AG08395 (cell line): ENCODE data around the gene MLLT3.

Experiments used
- DNase-seq: peaks from one replicate; pipeline ENCODE4 v3.0.0; 2012; ENCODE audit warnings: mixed read lengths, low spot score

MLLT3 gene

GRCh38 chr9:20625003-20625349 lies 2.7 kb upstream of the MLLT3 start:
- DNase-seq, result no peak

GRCh38 chr9:20624201-20625002 lies 2.1 kb upstream of the MLLT3 start:
- peak; percentile 48 for DNase-seq

- DNase-seq, result no peak
Measured at GRCh38 chr9:20623748-20624124, 1.4 kb upstream of the MLLT3 start.

DNA sequence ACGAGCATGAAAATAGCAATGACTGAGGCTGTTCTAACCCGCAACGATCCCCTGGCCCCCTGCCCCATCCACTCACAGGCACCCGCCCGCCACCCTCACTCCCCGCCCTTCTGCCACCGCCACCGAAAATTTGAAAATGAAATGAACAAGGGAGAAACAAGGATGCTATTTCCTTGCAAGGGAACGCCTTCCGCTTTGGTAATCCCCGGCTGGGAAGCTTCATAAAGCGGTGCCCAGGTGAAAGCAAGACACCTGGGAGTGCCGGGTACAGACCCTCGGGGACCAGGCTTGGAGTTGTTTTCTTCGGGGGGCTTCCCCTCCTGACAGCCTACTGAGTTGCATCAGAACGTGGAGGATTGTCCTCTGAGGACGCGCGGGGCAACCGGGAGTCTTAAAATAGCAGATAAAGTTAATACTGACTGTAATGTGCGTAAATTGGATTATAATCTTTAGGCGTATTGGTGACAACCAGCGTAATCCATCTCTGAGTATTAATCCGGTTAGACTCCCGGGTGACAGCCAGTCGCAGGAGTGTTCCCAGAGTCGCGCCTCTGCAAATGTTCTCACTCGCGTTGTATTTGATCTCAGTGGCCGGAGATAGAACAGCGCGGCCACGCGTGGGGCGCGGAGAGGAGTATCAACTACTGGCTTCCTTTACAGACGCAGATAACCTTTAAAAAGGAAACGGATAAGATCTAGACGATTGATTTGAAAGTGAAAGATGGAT lies 885 bp upstream of the MLLT3 start:
- DNase-seq, result no peak

DNA sequence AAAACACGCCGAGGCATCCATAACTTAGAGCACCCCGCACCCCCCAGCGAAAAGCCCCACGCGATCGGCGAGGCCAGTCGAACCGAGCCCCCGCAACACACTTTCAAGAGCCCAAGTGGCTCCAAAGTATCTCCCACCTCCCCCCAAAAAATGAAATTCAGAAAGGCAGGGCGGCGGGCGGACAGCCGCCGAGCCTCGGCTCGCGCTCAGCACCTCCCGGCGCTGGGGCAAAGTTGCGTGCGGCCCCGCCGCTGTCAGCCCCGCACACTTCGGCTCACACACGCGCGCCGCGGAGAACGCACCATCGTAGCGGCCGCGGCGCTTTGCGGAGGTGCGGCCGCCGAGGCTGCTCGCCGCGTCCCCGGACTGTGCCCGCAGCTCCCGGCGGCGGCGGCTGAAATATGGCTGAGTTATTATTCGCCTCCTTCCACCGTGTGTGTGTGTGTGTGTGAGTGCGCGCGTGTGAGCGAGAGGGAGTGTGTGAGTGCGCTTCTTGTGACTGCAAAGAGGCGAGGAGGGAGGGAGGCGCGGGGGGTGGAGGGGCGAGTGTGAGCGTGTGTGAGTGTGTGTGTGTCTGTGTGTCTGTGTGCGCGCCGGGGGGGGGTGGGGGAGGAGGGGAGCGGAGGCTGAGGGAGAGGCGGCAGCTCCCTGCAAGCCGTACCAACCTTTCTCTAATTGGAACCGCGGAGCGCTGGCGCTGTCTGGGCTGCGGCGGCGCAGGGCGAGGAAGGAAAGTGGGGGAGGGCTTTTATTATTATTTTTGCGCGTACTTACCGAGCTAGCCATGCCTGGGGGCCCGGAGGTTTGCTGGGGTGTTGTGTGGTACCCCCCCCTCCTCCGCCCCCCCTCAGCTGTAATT lies 599 bp downstream of the MLLT3 start:
- peak; percentile 51 for DNase-seq

DNA sequence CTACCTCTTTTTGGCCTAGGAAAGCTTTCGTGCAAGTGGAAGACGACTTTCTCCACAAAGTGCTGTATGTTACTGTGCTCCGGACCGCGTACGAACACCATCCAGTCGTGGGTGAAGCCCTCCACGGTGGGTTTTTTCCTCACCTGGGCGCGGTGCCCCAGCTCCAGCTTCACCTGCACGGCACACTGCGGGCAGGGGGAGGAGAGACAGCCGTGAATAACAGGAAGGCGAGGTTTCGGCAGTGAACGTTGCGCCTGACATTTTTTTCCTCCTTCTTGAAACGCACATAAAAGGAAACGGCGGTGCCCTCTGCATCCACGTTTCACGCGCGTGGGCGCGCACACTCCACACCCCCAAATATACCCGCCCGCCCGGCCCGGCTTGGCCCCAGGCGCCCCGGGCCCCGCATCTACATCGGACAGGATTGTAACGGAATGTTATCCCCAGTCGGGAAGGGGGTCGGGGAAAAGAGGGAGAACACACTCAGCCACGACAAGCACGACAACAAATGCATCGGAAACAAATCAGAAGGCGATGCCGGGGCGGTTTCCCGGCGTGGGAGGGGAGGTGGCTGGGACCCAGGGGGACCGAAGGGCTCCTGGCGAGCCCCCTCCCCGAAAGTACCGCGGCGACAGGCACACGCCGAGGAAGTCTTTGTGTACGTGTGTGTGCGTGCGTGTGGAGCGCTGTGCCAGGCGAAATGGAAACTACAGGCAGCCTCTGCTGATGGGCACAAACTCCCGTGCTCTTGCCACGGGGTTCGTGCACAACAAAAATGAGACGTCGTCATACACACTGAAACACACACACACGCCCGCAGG lies 1.4 kb downstream of the MLLT3 start:
- no peak for DNase-seq

- DNase-seq, result no peak
Measured at GRCh38 chr9:20619487-20620200, 2.7 kb downstream of the MLLT3 start.

GRCh38 chr9:20618361-20618802 lies 3.9 kb downstream of the MLLT3 start:
- DNase-seq, result no peak

GRCh38 chr9:20616808-20617207 lies 5.5 kb downstream of the MLLT3 start:
- DNase-seq, result no peak

DNA sequence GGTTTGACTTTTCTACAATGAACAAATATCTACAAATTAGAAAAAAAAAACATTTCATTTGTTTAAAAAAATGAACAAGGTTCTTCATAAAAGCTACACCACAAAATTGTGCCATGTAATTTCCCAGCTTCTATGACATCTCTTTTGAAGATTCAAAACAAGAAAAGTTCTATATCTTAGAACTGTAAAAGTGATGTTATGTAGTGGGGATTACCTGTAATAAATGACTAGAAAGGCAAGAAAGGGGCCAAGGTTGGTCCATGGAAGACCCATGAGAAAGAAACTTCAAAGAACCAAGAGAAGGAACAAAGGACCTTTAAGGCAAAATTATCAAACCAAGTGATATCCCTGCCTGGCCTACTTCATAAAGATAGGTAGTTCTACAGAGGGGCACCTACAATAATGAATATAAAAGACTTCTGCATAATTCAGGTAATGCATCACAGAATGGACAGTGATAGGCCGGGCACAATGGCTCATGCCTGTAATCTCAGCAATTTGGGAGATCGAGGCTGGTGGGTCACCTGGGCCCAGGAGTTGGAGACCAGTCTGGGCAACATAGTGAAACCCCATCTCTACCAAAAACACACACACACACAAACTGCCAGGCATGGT lies 7.6 kb downstream of the MLLT3 start:
- DNase-seq, result no peak

GRCh38 chr9:20611691-20612287 lies 10.5 kb downstream of the MLLT3 start:
- peak; percentile 29 for DNase-seq

GRCh38 chr9:20610591-20610990 lies 11.7 kb downstream of the MLLT3 start:
- DNase-seq, result no peak

DNA sequence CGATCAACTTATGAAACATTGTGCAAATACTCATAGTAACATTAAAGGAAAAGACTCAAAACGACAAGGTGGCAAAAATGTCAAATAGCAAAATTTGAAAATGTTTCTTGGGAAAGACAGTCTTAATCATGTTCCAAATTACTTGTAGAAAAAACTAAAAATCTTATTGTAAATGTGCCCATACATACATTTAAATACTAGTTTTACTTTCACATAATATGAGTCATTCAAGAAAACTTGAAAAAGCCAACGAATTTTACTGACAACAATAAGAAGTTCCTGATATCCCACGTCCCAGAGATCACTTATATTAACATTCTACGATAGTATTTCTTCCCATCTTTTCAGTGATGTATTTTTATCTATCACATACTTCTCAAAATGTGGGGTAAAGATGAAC lies 13.7 kb downstream of the MLLT3 start:
- DNase-seq, result no peak

GRCh38 chr9:20606652-20607051 lies 15.6 kb downstream of the MLLT3 start:
- no peak for DNase-seq

GRCh38 chr9:20604562-20604961 lies 17.7 kb downstream of the MLLT3 start:
- DNase-seq, result no peak

DNA sequence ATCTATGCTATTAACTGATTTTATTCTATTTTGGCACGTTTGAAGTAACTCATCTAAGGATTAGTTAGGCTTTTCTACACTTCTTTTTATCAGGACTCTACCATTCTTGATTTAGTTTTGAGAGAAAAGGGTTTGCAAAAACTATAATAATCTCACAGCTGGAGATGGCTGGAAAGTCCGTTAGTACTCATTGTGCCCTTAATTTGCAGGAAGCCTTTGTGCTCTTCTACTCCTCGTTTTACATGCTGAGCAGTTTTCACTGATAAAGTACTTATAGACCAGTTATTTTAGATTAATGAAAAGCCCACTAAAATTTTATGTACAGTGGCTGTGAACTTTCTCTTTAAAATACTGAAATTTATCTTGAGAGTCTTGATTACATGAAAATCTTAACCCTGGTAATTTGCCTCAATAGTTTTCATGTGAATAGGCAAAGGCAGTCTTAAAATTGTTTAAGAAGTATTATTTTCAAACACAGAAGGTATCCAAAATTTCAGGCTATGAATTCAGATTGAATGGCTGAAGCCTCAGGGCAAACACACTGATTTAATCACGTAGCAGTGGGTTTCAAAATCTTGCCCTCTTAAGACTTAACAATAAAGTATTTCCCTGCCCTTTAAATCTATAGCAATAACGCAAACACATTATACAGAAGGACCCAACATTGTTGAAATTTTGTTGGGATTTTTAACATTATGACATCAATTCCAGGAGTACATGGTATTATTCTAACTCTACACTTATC lies 18.6 kb downstream of the MLLT3 start:
- DNase-seq, result no peak

DNA sequence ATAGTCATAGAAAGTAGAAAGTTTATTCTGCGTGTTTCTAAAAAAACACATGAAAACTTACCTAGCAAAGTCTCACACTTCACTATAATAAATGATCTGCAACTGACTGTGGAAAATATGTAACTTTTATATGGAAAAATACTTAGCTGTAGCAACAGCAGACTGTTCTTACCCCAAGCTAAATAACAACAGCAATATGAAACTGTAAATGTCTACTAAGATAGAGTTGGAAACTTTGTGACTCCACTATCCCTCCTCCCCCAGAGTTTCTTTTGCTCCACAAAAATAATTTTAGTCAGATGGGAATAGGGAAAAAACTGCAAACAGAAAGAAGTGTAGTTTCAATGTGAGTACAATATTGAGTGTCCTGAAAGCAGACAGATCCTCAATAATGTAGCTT lies 21.0 kb downstream of the MLLT3 start:
- no peak for DNase-seq

DNA sequence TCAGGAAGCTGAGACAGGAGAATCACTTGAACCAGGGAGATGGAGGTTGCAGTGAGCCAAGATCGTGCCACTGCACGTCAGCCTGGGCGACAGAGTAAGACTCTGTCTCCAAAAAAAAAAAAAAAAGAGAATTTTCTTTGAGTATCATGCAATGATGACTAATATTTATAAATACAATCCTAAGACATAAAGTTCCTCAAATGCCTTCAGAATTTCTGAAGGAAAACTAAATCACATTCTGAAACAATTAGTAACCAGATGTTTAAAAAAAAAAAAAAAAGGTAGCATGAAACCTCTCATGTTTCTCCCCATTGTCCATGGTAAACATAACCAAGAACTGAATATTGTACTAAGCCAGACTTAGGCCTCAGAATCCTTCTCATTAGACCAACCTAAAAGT lies 23.1 kb downstream of the MLLT3 start:
- peak; percentile 56 for DNase-seq

- no peak for DNase-seq
Measured at GRCh38 chr9:20598367-20598766, 23.9 kb downstream of the MLLT3 start.

DNA sequence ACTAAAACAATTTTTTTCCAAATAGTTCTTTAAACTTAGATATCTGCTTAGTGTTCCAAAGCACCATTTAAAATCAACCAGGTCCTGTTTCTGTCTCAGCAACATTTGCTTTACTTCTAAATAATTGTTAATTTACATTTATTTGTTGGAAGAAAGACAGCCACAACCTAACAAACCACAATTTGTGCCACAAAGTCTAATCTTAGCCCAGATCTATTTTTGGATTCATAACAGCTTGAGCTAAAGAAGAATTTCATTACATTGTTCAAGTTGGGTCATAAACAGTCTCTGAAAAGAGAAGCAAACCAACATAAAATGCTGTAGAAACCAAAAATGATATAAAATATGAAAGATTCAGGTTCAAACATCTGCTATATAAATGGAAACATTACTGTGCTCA lies 24.4 kb downstream of the MLLT3 start:
- DNase-seq, result no peak
